Epithelial cell of esophagus (primary cell): ENCODE data around the gene KCTD17.

Experiments
- DNase-seq: peaks from one replicate; pipeline ENCODE4 v3.0.0; 2010; ENCODE audit warnings: low read depth
- H3K4me3 ChIP-seq: 2 replicates; pipeline ENCODE4 v1.5.1; 2011; ENCODE audit warnings: mild to moderate bottlenecking, low read length, control low read depth
- TF ChIP-seq, protein P1 (sequence below): IDR thresholded peaks from 2 replicates; pipeline ENCODE4 v1.5.1; 2011; ENCODE audit warnings: low read depth, mild to moderate bottlenecking, low read length, control low read depth, inconsistent platforms; ENCODE audit not compliant: insufficient read depth; ENCODE audit errors: missing control alignments

Gene KCTD17, protein sequence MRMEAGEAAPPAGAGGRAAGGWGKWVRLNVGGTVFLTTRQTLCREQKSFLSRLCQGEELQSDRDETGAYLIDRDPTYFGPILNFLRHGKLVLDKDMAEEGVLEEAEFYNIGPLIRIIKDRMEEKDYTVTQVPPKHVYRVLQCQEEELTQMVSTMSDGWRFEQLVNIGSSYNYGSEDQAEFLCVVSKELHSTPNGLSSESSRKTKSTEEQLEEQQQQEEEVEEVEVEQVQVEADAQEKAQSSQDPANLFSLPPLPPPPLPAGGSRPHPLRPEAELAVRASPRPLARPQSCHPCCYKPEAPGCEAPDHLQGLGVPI

DNA sequence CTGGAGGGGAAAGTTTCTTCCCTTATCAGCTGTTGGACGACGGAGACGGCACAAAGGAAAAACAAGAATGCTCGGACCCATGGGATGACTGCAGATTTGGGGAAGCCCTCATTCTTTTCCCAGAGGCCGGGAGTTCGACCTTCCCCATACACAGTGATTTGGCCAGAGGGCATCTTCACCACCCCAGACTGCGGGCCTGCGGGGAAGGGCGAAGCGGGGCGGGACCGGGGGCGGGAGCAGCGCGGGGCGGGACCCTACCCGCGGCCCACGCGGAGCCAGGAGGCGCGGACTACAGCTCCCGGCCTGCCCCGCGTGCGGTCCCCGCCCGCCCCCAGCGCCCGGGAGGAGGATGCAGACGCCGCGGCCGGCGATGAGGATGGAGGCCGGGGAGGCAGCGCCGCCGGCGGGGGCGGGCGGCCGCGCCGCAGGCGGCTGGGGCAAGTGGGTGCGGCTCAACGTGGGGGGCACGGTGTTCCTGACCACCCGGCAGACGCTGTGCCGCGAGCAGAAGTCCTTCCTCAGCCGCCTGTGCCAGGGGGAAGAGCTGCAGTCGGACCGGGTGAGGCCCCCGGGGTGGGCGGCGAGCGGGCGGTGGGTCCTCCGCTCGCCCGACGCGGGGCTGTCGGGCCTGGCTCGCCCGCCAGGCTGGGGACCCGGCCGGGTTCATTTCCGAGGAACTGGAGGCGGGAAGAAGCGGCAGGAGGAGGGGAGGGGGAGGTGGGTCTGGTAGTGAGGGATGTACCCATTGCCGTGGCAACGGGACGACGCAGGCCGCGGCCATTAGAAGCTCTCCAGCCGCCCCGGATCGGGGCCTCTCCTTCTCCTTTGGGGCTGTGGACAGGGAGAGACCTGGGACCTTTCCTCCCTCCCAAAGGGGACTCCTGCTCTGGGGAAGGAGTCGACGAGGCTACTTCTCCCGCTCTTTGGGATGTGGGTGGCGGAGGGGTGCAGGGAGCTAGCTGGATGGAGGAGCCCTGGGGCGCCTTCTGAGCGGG is at the start of gene KCTD17:
TSS of gene KCTD17 (plus strand) at position 352 of the 995 bp plus-strand sequence. CDS start at position 371, 19 bp downstream.
- TF ChIP-seq, protein P1, sequence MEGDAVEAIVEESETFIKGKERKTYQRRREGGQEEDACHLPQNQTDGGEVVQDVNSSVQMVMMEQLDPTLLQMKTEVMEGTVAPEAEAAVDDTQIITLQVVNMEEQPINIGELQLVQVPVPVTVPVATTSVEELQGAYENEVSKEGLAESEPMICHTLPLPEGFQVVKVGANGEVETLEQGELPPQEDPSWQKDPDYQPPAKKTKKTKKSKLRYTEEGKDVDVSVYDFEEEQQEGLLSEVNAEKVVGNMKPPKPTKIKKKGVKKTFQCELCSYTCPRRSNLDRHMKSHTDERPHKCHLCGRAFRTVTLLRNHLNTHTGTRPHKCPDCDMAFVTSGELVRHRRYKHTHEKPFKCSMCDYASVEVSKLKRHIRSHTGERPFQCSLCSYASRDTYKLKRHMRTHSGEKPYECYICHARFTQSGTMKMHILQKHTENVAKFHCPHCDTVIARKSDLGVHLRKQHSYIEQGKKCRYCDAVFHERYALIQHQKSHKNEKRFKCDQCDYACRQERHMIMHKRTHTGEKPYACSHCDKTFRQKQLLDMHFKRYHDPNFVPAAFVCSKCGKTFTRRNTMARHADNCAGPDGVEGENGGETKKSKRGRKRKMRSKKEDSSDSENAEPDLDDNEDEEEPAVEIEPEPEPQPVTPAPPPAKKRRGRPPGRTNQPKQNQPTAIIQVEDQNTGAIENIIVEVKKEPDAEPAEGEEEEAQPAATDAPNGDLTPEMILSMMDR, result no peak

DNA sequence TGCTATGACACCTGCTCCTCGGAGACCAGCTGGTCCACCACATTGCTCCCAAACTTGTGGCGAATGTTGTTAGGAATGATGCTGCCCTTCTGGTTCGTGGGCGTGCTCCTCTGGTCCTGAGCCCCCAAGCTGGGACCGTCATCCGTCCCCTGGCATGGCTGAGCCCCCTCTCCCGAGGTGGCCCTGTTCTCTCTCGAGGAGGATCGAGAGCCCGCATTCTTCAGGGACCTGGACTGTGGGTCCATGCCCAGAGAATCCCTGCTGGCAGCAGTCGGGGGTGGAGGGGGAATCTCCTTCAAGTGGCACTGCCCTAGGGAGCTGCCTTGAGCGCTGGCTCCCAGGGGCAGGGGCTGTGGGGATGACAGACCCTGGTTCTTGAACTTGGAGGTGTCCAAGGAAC is 49.7 kb upstream of the KCTD17 start:
- H3K4me3 ChIP-seq, result no peak overlapping the region
- TF ChIP-seq, protein P1, result no peak
- DNase-seq, result no peak

More for the DNA sequence above, at the start of gene KCTD17:
- DNase-seq, result peak; percentile 66
- H3K4me3 ChIP-seq, result peak within 1 kb of the TSS; percentile 43

DNA sequence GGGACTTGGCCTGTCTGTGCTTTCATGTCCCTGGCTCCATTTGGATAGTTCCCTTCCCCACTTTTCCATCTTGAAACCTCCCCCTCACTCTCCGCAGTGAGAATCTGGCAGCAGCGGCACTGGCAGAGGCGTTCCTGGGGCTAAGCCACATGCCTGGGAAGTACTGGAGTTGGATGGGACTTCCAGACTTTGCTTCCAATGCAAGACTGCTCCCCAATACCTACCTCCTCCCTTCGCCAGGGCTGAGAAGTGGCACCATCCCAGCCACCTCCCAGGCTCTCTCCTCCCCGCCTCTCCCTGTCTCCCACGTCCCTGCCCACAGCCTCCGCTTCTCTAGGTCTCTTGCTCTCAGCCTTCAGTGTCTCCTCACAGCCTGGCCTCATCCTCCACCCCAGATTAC is 48.9 kb upstream of the KCTD17 start:
- no peak for DNase-seq
- no peak overlapping the region for H3K4me3 ChIP-seq
- TF ChIP-seq, protein P1, result no peak

GRCh38 chr22:37007651-37008050 is 43.9 kb upstream of the KCTD17 start:
- TF ChIP-seq, protein P1, result no peak
- no peak overlapping the region for H3K4me3 ChIP-seq
- no peak for DNase-seq

GRCh38 chr22:37008365-37008764 is 43.2 kb upstream of the KCTD17 start:
- TF ChIP-seq, protein P1, result no peak
- H3K4me3 ChIP-seq, result no peak overlapping the region
- no peak for DNase-seq

- TF ChIP-seq, protein P1, result no peak
- H3K4me3 ChIP-seq, result no peak overlapping the region
- DNase-seq, result no peak
These were observed 42.1 kb upstream of the KCTD17 start for GRCh38 chr22:37009490-37009889.
